ENCODE results near the gene DDX47.

- TF ChIP-seq CTCF (IDR thresholded peaks at IDR 0.05) (no peak), EZH2 (IDR thresholded peaks at IDR 0.05; ENCODE audit: borderline replicate concordance, insufficient read depth, low read depth, low read length, poor library complexity, severe bottlenecking) (no peak)
Measured at GRCh38 chr12:12790956-12791355, 22.2 kb upstream of the DDX47 start.

Measured in B cell (primary cell).